OCI-LY7 (cell line): ENCODE measurements around the gene NPM1.

Experiments used
- CTCF ChIP-seq: fragments of 200-600 bp; sonication (generic); conservative IDR thresholded peaks from 2 replicates; pipeline ENCODE4 v1.5.1; 2014; ENCODE audit warnings: mild to moderate bottlenecking, antibody characterized with exemption, low read length, moderate library complexity, mixed read lengths
- EZH2phosphoT487 ChIP-seq: fragments of 200-600 bp; sonication (generic); IDR thresholded peaks from 2 replicates; pipeline ENCODE4 v1.6.1; 2018; ENCODE audit warnings: low read depth, borderline replicate concordance, mild to moderate bottlenecking, mixed run types, antibody characterized with exemption, low read length, moderate library complexity, mixed read lengths

- TF ChIP-seq CTCF (0 out of 2 replicates have a peak, but pooled peaks have one; percentile 19), EZH2phosphoT487 (no peak)
Measured at GRCh38 chr5:171387970-171388815, 544 bp downstream of the NPM1 start.
